ENCODE results near the gene STK10. TPM values are rescaled to one million over a fixed set of nuclear protein-coding genes. Genes with fewer than 3 reads are reported as not detected.

STK10 gene
- total and polyA plus RNA-seq, 11 donors, result 5.5 to 52.9 (median 10.2) TPM

- TF ChIP-seq CTCF (IDR thresholded peaks at IDR 0.05) (no peak), POLR2A (IDR thresholded peaks at IDR 0.05) (no peak)
- peak; percentile 49 to 76 (median 73) for ATAC-seq
- intact Hi-C loops (cut with DNase I), result no loop called here
- no peak overlapping the region for H3K4me3 ChIP-seq
- H3K27me3 ChIP-seq, result no peaks in the 10 kb centered on the region
- peak in 4 of 5 donors; percentile 39 to 84 (median 76) for DNase-seq
- H3K4me1 ChIP-seq, result peaks cover 9 to 96% (median 38%) of the 10 kb centered on the region in 12 donors
- 72 to 81% (median 75%) methylated on average over 12 of the region's 12 CpGs for WGBS, 4 donors
- H3K9me3 ChIP-seq, result no peaks in the 10 kb centered on the region
- peaks cover 0 to 15% (median 0%) of the 10 kb centered on the region in 9 donors for H3K36me3 ChIP-seq
- peak overlapping the region in 11 of 12 donors; percentile 31 to 93 (median 68) for H3K27ac ChIP-seq
Measured at GRCh38 chr5:172172912-172173563, 15.0 kb downstream of the STK10 start.

GRCh38 chr5:172171118-172171517, 16.9 kb downstream of the STK10 start:
- H3K27ac ChIP-seq, result peak overlapping the region in 3 of 12 donors; percentile 53 to 88 (median 67)
- H3K4me3 ChIP-seq, result no peak overlapping the region
- intact Hi-C loops (cut with DNase I), result no loop called here
- DNase-seq (no peak), ATAC-seq (no peak)
- H3K4me1 ChIP-seq, result peaks cover 12 to 88% (median 46%) of the 10 kb centered on the region in 12 donors
- no peaks in the 10 kb centered on the region for H3K27me3 ChIP-seq
- peaks cover 0 to 15% (median 0%) of the 10 kb centered on the region in 9 donors for H3K36me3 ChIP-seq
- H3K9me3 ChIP-seq, result no peaks in the 10 kb centered on the region
- TF ChIP-seq POLR2A (IDR thresholded peaks at IDR 0.05) (no peak), CTCF (IDR thresholded peaks at IDR 0.05) (no peak)
- 86 to 96% (median 91%) methylated on average over 8 of the region's 8 CpGs for WGBS, 4 donors

- intact Hi-C loops (cut with DNase I), result no loop called here
- peaks cover 12 to 83% (median 43%) of the 10 kb centered on the region in 12 donors for H3K4me1 ChIP-seq
- 37 to 59% (median 44%) methylated on average over 9 of the region's 9 CpGs for WGBS, 4 donors
- H3K27me3 ChIP-seq, result no peaks in the 10 kb centered on the region
- H3K4me3 ChIP-seq, result no peak overlapping the region
- peak overlapping the region in 11 of 12 donors; percentile 4 to 88 (median 44) for H3K27ac ChIP-seq
- no peaks in the 10 kb centered on the region for H3K9me3 ChIP-seq
- TF ChIP-seq CTCF (IDR thresholded peaks at IDR 0.05), result no peak
- no peak for TF ChIP-seq POLR2A (IDR thresholded peaks at IDR 0.05)
- H3K36me3 ChIP-seq, result peaks cover 0 to 15% (median 0%) of the 10 kb centered on the region in 9 donors
- DNase-seq (peak in 2 of 5 donors; percentile 55 to 83), ATAC-seq (peak; percentile 62 to 77 (median 70))
Measured at GRCh38 chr5:172170251-172170701, 17.7 kb downstream of the STK10 start.

GRCh38 chr5:172169216-172169615, 18.8 kb downstream of the STK10 start:
- ATAC-seq (no peak), DNase-seq (no peak)
- TF ChIP-seq CTCF (IDR thresholded peaks at IDR 0.05) (no peak), POLR2A (IDR thresholded peaks at IDR 0.05) (no peak)
- peaks cover 0 to 15% (median 0%) of the 10 kb centered on the region in 9 donors for H3K36me3 ChIP-seq
- intact Hi-C loops (cut with DNase I), result no loop called here
- H3K9me3 ChIP-seq, result no peaks in the 10 kb centered on the region
- no peak overlapping the region for H3K4me3 ChIP-seq
- peak overlapping the region in 3 of 12 donors; percentile 72 to 83 (median 79) for H3K27ac ChIP-seq
- no peaks in the 10 kb centered on the region for H3K27me3 ChIP-seq
- 96 to 99% (median 98%) methylated on average over 2 of the region's 2 CpGs for WGBS, 4 donors
- peaks cover 11 to 83% (median 43%) of the 10 kb centered on the region in 12 donors for H3K4me1 ChIP-seq
